CD14-positive monocyte (primary cell): ENCODE data around the gene UNC119B. TPM values are rescaled to one million over a fixed set of nuclear protein-coding genes. Genes with fewer than 3 reads are reported as not detected.

Experiments used
- DNase-seq, 3 donors: peaks; one replicate each; pipeline ENCODE4 v3.0.0-alpha.2; 2011 to 2022
- H2AFZ ChIP-seq: 2 replicates; pipeline ENCODE4 v1.6.0; 2012; ENCODE audit warnings: mild to moderate bottlenecking, low read depth, low read length, inconsistent platforms; ENCODE audit not compliant: insufficient read depth, poor library complexity, severe bottlenecking
- H3K27ac ChIP-seq, 2 donors: 1 replicate in 1 of 2; 2 replicates in 1 of 2; pipeline ENCODE4 v1.5.1; 2012 to 2013; ENCODE audit warnings: low read length in 2 of 2, control low read depth in 1 of 2, inconsistent platforms in 1 of 2, low read depth in 1 of 2, mild to moderate bottlenecking in 1 of 2
- H3K27me3 ChIP-seq, 2 donors: one replicate each; pipeline versions ENCODE4 v1.6.0 to v1.6.1; 2011 to 2013; ENCODE audit warnings: low read length in 2 of 2; ENCODE audit not compliant: control insufficient read depth in 2 of 2, insufficient read depth in 2 of 2
- H3K36me3 ChIP-seq, 2 donors: replicated peaks in 1 of 2; 1 replicate in 1 of 2; 2 replicates in 1 of 2; pipeline versions ENCODE4 v1.5.1 to v1.6.1; 2012 to 2013; ENCODE audit warnings: low read length in 2 of 2, control low read depth in 1 of 2, inconsistent platforms in 1 of 2, mild to moderate bottlenecking in 1 of 2; ENCODE audit not compliant: insufficient read depth in 2 of 2, control insufficient read depth in 1 of 2
- H3K4me1 ChIP-seq, 2 donors: 1 replicate in 1 of 2; 2 replicates in 1 of 2; pipeline versions ENCODE4 v1.5.1 to v1.6.1; 2012 to 2013; ENCODE audit warnings: low read length in 2 of 2, control low read depth in 1 of 2, inconsistent platforms in 1 of 2, mild to moderate bottlenecking in 1 of 2, moderate library complexity in 1 of 2; ENCODE audit not compliant: insufficient read depth in 2 of 2, control insufficient read depth in 1 of 2
- H3K4me2 ChIP-seq: replicated peaks from 2 replicates; pipeline ENCODE3; 2012; ENCODE audit warnings: low read length, moderate library complexity, mild to moderate bottlenecking; ENCODE audit not compliant: poor library complexity, severe bottlenecking; ENCODE audit errors: extremely low read depth
- H3K4me3 ChIP-seq, 3 experiments: fragments of 200-600 bp in 1 of 3; sonication (generic) in 1 of 3; replicated peaks in 1 of 3; 1 replicate in 2 of 3; 2 replicates in 1 of 3; pipeline ENCODE4 v1.5.1; 2011 to 2013; ENCODE audit warnings: low read length in 3 of 3, mild to moderate bottlenecking in 3 of 3, control low read depth in 2 of 3, low read depth in 2 of 3, inconsistent platforms in 1 of 3, moderate library complexity in 1 of 3
- H3K79me2 ChIP-seq: 2 replicates; pipeline ENCODE4 v1.6.0; 2012; ENCODE audit warnings: mild to moderate bottlenecking, control low read depth, inconsistent platforms, low read length, moderate library complexity; ENCODE audit not compliant: insufficient read depth
- H3K9ac ChIP-seq: 2 replicates; pipeline ENCODE4 v1.6.0; 2017; ENCODE audit warnings: low read length, mild to moderate bottlenecking; ENCODE audit not compliant: insufficient read depth, poor library complexity, severe bottlenecking
- H3K9me3 ChIP-seq, 2 donors: replicated peaks in 1 of 2; 1 replicate in 1 of 2; 2 replicates in 1 of 2; pipeline versions ENCODE4 v1.5.1 to v1.6.1; 2012 to 2013; ENCODE audit warnings: low read length in 2 of 2, control low read depth in 1 of 2; ENCODE audit not compliant: control insufficient read depth in 1 of 2, insufficient read depth in 1 of 2
- H4K20me1 ChIP-seq: 2 replicates; pipeline ENCODE4 v1.6.0; 2012; ENCODE audit warnings: mild to moderate bottlenecking, low read length, control low read depth, moderate library complexity; ENCODE audit not compliant: insufficient read depth
- H3K27ac Mint-ChIP-seq, 7 donors: one replicate each; pipeline ENCODE4 v1.8.0; 2020; ENCODE audit warnings: mild to moderate bottlenecking in 7 of 7, mixed read lengths in 7 of 7, moderate library complexity in 6 of 7, inconsistent platforms in 2 of 7
- H3K27me3 Mint-ChIP-seq, 3 donors: one replicate each; pipeline ENCODE4 v1.8.0; 2021 to 2022; ENCODE audit warnings: low read depth in 3 of 3, mild to moderate bottlenecking in 3 of 3, mixed read lengths in 3 of 3, moderate library complexity in 3 of 3, inconsistent platforms in 1 of 3
- H3K36me3 Mint-ChIP-seq, 2 donors: one replicate each; pipeline ENCODE4 v1.8.0; 2020; ENCODE audit warnings: mixed read lengths in 2 of 2, inconsistent platforms in 1 of 2, mild to moderate bottlenecking in 1 of 2
- H3K4me1 Mint-ChIP-seq: one replicate; pipeline ENCODE4 v1.8.0; 2020; ENCODE audit warnings: mild to moderate bottlenecking, mixed read lengths
- H3K4me3 Mint-ChIP-seq, 2 donors: one replicate each; pipeline ENCODE4 v1.8.0; 2020; ENCODE audit warnings: mild to moderate bottlenecking in 2 of 2, mixed read lengths in 2 of 2, moderate library complexity in 1 of 2
- H3K9me3 Mint-ChIP-seq, 7 donors: one replicate each; pipeline ENCODE4 v1.8.0; 2020 to 2022; ENCODE audit warnings: mixed read lengths in 7 of 7, mild to moderate bottlenecking in 6 of 7, moderate library complexity in 6 of 7, inconsistent platforms in 2 of 7
- WGBS: methylation state at CpG from one replicate; pipeline ENCODE4 v1.1.5; 2013; ENCODE audit warnings: missing lambda C conversion rate; ENCODE audit not compliant: insufficient coverage; 5-methylcytosine and 5-hydroxymethylcytosine counted together
- intact Hi-C, 2 donors: fragments of 100-400 bp; cut with micrococcal nuclease; formaldehyde crosslinking; loops; one replicate each; pipeline versions ENCODE4 v1.15.0 to v1.15.1; 2023
- polyA plus RNA-seq, 3 donors: library from polyadenylated mRNA; depleted of rRNA in 1 of 3; unstranded in 2 of 3; stranded (reverse) in 1 of 3; fragments of 300-500 nt in 2 of 3; fragments of >200 nt in 1 of 3; fragmentation: Illumina TruSeq in 2 of 3; gene quantifications; 1 replicate in 2 of 3; 2 replicates in 1 of 3; pipeline ENCODE4 v1.2.3, GENCODE V29; 2012 to 2021
- TF ChIP-seq, protein P1 (sequence below): fragments of 200-600 bp; IDR thresholded peaks from one replicate; pipeline ENCODE4 v1.8.0; 2022; ENCODE audit warnings: antibody characterized with exemption, mild to moderate bottlenecking

Gene UNC119B
- polyA plus RNA-seq, 3 donors, result 1.1 to 9.1 (median 2.1) TPM

DNA sequence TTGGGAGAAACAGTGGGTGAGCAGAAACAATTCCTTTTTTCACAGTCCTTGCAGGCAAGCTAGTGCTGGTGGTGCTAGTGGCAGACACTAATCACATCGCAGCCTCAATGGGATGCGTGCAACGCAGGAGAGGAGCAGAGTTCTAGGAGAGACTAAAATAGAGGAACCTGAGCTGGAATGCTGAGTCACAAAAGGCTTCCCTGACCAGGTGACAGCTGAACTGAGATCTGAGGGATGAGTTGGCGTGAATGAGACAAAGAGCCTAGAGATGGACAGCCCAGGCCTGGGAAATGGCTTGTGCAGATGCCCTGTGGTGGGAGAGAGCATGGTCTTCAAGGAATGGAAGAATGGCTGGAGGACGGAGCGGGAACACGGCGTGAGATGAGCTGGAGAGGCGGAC is 41.1 kb downstream of the UNC119B start:
- Histone ChIP-seq H3K79me2 (no peaks in the 10 kb centered on the region), H3K4me1 (no peaks in the 10 kb centered on the region), H3K36me3 (no peaks in the 10 kb centered on the region), H3K9ac (no peak overlapping the region), H3K4me3 (no peak overlapping the region), H3K27me3 (no peaks in the 10 kb centered on the region), H3K4me2 (no peak overlapping the region), H4K20me1 (no peaks in the 10 kb centered on the region), H2AFZ (no peak overlapping the region), H3K27ac (no peak overlapping the region), H3K9me3 (peaks cover 6% of the 10 kb centered on the region in 2 donors)
- Mint-ChIP-seq H3K27ac (no peak overlapping the region), H3K36me3 (no peaks in the 10 kb centered on the region), H3K27me3 (peaks cover 2 to 13% (median 9%) of the 10 kb centered on the region in 3 donors), H3K4me1 (no peaks in the 10 kb centered on the region), H3K4me3 (no peak overlapping the region), H3K9me3 (peaks cover 4 to 21% (median 15%) of the 10 kb centered on the region in 7 donors)
- 99% methylated on average over 9 of the region's 9 CpGs for WGBS
- TF ChIP-seq, protein P1, sequence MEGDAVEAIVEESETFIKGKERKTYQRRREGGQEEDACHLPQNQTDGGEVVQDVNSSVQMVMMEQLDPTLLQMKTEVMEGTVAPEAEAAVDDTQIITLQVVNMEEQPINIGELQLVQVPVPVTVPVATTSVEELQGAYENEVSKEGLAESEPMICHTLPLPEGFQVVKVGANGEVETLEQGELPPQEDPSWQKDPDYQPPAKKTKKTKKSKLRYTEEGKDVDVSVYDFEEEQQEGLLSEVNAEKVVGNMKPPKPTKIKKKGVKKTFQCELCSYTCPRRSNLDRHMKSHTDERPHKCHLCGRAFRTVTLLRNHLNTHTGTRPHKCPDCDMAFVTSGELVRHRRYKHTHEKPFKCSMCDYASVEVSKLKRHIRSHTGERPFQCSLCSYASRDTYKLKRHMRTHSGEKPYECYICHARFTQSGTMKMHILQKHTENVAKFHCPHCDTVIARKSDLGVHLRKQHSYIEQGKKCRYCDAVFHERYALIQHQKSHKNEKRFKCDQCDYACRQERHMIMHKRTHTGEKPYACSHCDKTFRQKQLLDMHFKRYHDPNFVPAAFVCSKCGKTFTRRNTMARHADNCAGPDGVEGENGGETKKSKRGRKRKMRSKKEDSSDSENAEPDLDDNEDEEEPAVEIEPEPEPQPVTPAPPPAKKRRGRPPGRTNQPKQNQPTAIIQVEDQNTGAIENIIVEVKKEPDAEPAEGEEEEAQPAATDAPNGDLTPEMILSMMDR, result no peak
- intact Hi-C loops, result no loop called here
- DNase-seq, result peak in 2 of 3 donors; percentile 2 to 16

- intact Hi-C loops, result no loop called here
- no peak overlapping the region for H3K27ac Mint-ChIP-seq
- Histone ChIP-seq H3K4me2 (no peak overlapping the region), H3K36me3 (peaks cover 0 to 2% of the 10 kb centered on the region in 2 donors), H3K9ac (no peak overlapping the region), H4K20me1 (no peaks in the 10 kb centered on the region), H3K27ac (no peak overlapping the region), H2AFZ (no peak overlapping the region), H3K4me1 (no peaks in the 10 kb centered on the region), H3K27me3 (no peaks in the 10 kb centered on the region), H3K79me2 (no peaks in the 10 kb centered on the region), H3K4me3 (no peak overlapping the region), H3K9me3 (peaks cover 6% of the 10 kb centered on the region in 2 donors)
- no peaks in the 10 kb centered on the region for H3K4me1 Mint-ChIP-seq
- peaks cover 2 to 13% (median 9%) of the 10 kb centered on the region in 3 donors for H3K27me3 Mint-ChIP-seq
- H3K9me3 Mint-ChIP-seq, result peaks cover 4 to 21% (median 15%) of the 10 kb centered on the region in 7 donors
- H3K36me3 Mint-ChIP-seq, result peaks cover 0 to under 1% of the 10 kb centered on the region in 2 donors
- no peak overlapping the region for H3K4me3 Mint-ChIP-seq
- no peak for DNase-seq
- TF ChIP-seq, protein P1, result no peak
These were observed 44.5 kb downstream of the UNC119B start for GRCh38 chr12:120754792-120755191.
